Measurements from ENCODE around the gene RIT1.

- TF ChIP-seq CTCF (conservative IDR thresholded peaks at IDR 0.05; ENCODE audit: low read length) = no peak
- TF ChIP-seq EZH2phosphoT487 (IDR thresholded peaks at IDR 0.05; ENCODE audit: borderline replicate concordance) = no peak
Measured at GRCh38 chr1:155947292-155947691, 36.1 kb upstream of the RIT1 start.
